Mesothelial cell of epicardium (in vitro differentiated cells): ENCODE measurements around the gene PRKD1. TPM values are rescaled to one million over a fixed set of nuclear protein-coding genes. Genes with fewer than 3 reads are reported as not detected.

ENCODE experiments used
- DNase-seq, 2 experiments: peaks; one replicate each; pipeline ENCODE4 v3.0.0; 2021; ENCODE audit warnings: low spot score in 2 of 2; ENCODE audit not compliant: unreplicated experiment in 2 of 2
- H3K27ac Mint-ChIP-seq: 2 replicates; pipeline ENCODE4 v1.8.0; 2021; ENCODE audit warnings: mixed read lengths
- H3K27me3 Mint-ChIP-seq: 2 replicates; pipeline ENCODE4 v1.8.0; 2021; ENCODE audit warnings: low read depth, mixed read lengths
- H3K36me3 Mint-ChIP-seq: 2 replicates; pipeline ENCODE4 v1.8.0; 2021; ENCODE audit warnings: mixed read lengths
- H3K4me1 Mint-ChIP-seq: 2 replicates; pipeline ENCODE4 v1.8.0; 2021; ENCODE audit warnings: mixed read lengths
- H3K4me3 Mint-ChIP-seq: 2 replicates; pipeline ENCODE4 v1.8.0; 2021; ENCODE audit warnings: mild to moderate bottlenecking, moderate library complexity, mixed read lengths
- H3K9me3 Mint-ChIP-seq: 2 replicates; pipeline ENCODE4 v1.8.0; 2021; ENCODE audit warnings: mixed read lengths
- total RNA-seq: library from RNA; stranded (reverse); gene quantifications from 3 replicates; pipeline ENCODE4 v1.2.1, GENCODE V29; 2021
- TF ChIP-seq, protein P1 (sequence below): fragments of 200-600 bp; sonication (generic); IDR thresholded peaks from one replicate; pipeline ENCODE4 v1.5.0; 2021; ENCODE audit warnings: antibody characterized with exemption; ENCODE audit not compliant: unreplicated experiment

The PRKD1 gene
- total RNA-seq, 1 donor from 2014 or later = 27.3 TPM

DNA sequence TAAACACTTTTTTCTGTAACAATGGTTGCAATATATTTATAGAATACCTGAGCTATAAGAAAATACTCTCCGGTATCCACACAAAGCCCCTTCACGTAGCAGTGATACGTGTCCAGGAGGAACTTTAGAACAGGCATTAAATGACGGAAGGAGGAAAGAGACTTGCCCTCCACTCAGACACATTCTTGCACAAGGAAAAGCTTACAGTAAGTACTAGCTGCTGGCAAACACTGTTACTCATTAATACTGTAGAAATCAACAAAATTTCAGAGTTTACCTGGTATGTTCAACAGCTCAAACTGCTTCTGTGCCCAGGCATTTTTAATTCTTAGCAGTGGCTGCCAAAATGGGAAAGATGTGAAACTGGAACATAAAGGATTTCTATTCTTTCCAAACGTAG is 41.7 kb downstream of the PRKD1 start:
- Mint-ChIP-seq H3K4me1 (no peaks in the 10 kb centered on the region), H3K9me3 (peaks cover 10% of the 10 kb centered on the region), H3K36me3 (peaks cover 2% of the 10 kb centered on the region), H3K27ac (no peak overlapping the region), H3K4me3 (no peak overlapping the region), H3K27me3 (no peaks in the 10 kb centered on the region)
- TF ChIP-seq, protein P1, sequence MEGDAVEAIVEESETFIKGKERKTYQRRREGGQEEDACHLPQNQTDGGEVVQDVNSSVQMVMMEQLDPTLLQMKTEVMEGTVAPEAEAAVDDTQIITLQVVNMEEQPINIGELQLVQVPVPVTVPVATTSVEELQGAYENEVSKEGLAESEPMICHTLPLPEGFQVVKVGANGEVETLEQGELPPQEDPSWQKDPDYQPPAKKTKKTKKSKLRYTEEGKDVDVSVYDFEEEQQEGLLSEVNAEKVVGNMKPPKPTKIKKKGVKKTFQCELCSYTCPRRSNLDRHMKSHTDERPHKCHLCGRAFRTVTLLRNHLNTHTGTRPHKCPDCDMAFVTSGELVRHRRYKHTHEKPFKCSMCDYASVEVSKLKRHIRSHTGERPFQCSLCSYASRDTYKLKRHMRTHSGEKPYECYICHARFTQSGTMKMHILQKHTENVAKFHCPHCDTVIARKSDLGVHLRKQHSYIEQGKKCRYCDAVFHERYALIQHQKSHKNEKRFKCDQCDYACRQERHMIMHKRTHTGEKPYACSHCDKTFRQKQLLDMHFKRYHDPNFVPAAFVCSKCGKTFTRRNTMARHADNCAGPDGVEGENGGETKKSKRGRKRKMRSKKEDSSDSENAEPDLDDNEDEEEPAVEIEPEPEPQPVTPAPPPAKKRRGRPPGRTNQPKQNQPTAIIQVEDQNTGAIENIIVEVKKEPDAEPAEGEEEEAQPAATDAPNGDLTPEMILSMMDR = no peak
- DNase-seq = no peak

DNA sequence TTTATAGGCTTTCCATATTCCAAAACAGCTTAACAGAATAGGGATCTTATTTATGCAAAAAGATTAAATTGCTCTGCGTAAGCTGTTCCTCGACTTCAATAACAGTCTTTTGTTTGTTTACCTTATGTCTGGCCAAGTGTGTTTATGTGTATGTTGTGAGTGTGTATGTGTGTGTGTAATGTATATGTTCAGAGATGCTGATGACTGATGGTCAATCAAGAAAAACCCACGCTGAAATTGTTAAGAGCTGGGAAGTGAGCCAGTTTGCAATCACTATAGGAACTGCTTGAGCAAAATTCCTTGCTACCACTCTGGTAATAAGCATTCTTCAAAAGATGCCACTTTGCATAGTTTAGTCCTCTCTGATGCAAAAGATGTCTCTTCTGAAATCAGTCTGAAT is 59.6 kb downstream of the PRKD1 start:
- TF ChIP-seq, protein P1 = no peak
- no peaks in the 10 kb centered on the region for H3K36me3 Mint-ChIP-seq
- no peaks in the 10 kb centered on the region for H3K4me1 Mint-ChIP-seq
- no peaks in the 10 kb centered on the region for H3K27me3 Mint-ChIP-seq
- no peak overlapping the region for H3K4me3 Mint-ChIP-seq
- H3K9me3 Mint-ChIP-seq = no peaks in the 10 kb centered on the region
- no peak for DNase-seq
- no peak overlapping the region for H3K27ac Mint-ChIP-seq

DNA sequence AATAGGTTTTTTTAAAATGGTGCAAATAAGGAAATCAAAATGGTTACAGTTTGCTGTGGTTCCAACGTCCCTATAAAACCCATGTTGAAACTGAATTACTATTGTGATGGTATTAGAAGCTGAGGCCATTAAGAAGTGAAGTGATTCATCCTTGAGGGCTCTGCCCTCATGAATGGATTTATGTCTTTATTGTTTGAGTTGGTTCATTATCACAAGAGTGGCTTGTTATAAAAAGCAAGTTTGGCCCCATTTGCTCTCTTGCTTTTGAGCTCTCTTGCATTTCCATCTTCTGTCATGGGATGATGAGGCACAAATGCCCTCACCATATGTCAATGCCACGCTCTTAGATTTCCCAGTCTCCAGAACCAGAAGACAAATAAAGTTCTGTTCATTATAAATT is 62.3 kb downstream of the PRKD1 start:
- no peak overlapping the region for H3K4me3 Mint-ChIP-seq
- H3K9me3 Mint-ChIP-seq = no peaks in the 10 kb centered on the region
- no peak overlapping the region for H3K27ac Mint-ChIP-seq
- no peak for DNase-seq
- H3K4me1 Mint-ChIP-seq = peaks cover 11% of the 10 kb centered on the region
- TF ChIP-seq, protein P1 = no peak
- H3K27me3 Mint-ChIP-seq = no peaks in the 10 kb centered on the region
- H3K36me3 Mint-ChIP-seq = no peaks in the 10 kb centered on the region

DNA sequence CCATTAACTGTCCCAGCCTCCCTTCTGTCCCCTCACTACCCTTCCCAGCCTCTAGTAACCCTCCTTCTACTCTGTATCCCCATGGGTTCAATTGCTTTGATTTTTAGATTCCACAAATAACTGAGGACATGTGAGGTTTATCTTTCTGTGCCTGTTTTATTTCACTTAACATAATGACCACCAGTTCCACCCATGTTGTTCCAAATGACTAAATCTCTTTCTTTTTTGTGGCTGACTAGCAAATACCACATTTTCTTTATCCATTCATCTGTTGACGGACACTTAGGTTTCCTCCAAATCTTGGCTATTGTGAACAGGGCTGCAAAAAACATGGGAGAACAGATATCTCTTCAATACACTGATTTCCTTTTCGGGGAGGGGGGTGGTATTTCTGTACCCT is 65.7 kb downstream of the PRKD1 start:
- peaks cover 5% of the 10 kb centered on the region for H3K9me3 Mint-ChIP-seq
- no peaks in the 10 kb centered on the region for H3K27me3 Mint-ChIP-seq
- no peak overlapping the region for H3K4me3 Mint-ChIP-seq
- H3K27ac Mint-ChIP-seq = no peak overlapping the region
- DNase-seq = no peak
- peaks cover 13% of the 10 kb centered on the region for H3K4me1 Mint-ChIP-seq
- TF ChIP-seq, protein P1 = no peak
- H3K36me3 Mint-ChIP-seq = peaks cover 2% of the 10 kb centered on the region

DNA sequence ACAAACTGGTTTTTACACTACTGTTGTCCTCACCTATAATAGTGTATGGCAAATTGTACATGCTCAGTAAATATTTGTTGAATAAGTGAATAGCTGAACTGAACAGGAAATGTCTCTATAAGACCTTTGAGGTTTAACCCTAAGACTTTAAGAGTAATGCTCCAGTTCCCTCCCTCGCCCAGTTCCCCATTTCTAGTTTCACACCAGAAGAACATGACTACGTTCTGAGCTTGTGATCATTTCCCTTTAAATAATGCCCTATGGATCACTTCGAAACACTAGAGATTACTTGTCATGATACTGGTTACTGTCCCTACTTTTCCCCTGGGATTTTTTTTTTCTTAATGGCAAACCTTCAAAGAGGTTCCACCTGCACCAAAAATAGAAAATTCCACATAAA is 69.3 kb downstream of the PRKD1 start:
- Mint-ChIP-seq H3K27ac (no peak overlapping the region), H3K27me3 (no peaks in the 10 kb centered on the region), H3K9me3 (peaks cover 31% of the 10 kb centered on the region), H3K4me3 (no peak overlapping the region), H3K36me3 (peaks cover 25% of the 10 kb centered on the region), H3K4me1 (peaks cover 13% of the 10 kb centered on the region)
- no peak for DNase-seq
- TF ChIP-seq, protein P1 = no peak

DNA sequence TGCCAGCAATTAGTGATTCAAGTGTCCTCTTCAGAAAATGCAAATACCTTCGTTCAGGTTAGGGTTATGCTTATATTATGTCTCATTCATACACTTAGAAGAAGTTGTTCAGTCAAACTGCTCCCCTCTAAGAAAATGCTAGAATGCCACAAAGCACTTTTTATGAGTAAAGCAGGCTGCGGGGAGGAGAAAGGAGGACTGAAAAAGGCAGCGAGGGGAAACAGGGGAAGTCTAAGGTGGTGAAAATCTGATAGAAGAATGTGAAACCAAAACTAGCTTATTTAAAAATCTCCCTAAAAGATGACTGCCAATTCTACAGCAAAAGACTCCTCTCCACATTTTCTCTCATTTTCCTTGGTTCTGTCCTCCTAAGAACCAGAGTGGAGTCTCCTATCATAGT is 70.1 kb downstream of the PRKD1 start:
- DNase-seq = no peak
- TF ChIP-seq, protein P1 = no peak
- no peak overlapping the region for H3K27ac Mint-ChIP-seq
- H3K27me3 Mint-ChIP-seq = no peaks in the 10 kb centered on the region
- peaks cover 10% of the 10 kb centered on the region for H3K4me1 Mint-ChIP-seq
- peaks cover 28% of the 10 kb centered on the region for H3K36me3 Mint-ChIP-seq
- no peak overlapping the region for H3K4me3 Mint-ChIP-seq
- peaks cover 39% of the 10 kb centered on the region for H3K9me3 Mint-ChIP-seq
